Measurements from ENCODE around the gene CDK14. TPM values are rescaled to one million over a fixed set of nuclear protein-coding genes. Genes with fewer than 3 reads are reported as not detected.

Gene CDK14
- total and polyA plus RNA-seq, 10 of the 15 experiments (the other 5 are each of a cell fraction or from before 2014, with no cell fraction given): 6.5 to 61.3 (median 24.2) TPM

GRCh38 chr7:90777465-90777864 is 181.3 kb downstream of the CDK14 start (continued):
- TF ChIP-seq, protein P1, sequence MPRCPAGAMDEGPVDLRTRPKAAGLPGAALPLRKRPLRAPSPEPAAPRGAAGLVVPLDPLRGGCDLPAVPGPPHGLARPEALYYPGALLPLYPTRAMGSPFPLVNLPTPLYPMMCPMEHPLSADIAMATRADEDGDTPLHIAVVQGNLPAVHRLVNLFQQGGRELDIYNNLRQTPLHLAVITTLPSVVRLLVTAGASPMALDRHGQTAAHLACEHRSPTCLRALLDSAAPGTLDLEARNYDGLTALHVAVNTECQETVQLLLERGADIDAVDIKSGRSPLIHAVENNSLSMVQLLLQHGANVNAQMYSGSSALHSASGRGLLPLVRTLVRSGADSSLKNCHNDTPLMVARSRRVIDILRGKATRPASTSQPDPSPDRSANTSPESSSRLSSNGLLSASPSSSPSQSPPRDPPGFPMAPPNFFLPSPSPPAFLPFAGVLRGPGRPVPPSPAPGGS (IDR thresholded peaks at IDR 0.05; ENCODE audit: borderline replicate concordance, insufficient read depth, low read depth, low read length, poor library complexity, severe bottlenecking): no peak
- TF ChIP-seq POU2F2 (IDR thresholded peaks at IDR 0.05; ENCODE audit: borderline replicate concordance, low read depth, low read length) (no peak), TAF1 (IDR thresholded peaks at IDR 0.05; ENCODE audit: borderline replicate concordance, low read depth, low read length) (no peak)

DNA sequence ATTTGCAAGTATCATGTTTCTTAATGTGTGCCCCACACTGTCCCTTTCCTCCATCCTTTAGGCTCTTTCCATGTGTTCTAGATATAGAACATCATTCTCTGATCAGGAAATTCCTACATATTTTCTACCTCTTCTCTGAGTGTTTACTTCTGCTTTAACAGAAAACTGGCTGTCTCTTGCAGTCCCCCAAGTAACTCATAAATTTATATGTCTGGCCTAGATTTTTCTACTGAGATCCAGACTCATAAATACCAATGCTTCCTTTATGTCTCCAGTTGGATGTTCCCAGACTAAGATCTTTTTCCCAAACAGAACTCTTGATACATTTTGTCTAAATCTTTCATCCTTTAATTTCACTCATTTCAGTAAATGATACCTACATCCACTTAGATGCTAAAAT is 181.8 kb downstream of the CDK14 start:
- RAD21 ChIA-PET (ENCODE audit: unreplicated experiment): interaction anchor here (0.9 to 1.9 kb wide), 6 partner anchors 21 to 76 kb away, joined by 3 to 17 read pairs (median 6); no protein-coding TSS in a partner anchor
- in situ Hi-C loops (cut with MboI): no loop called here

More for the DNA sequence above, 181.8 kb downstream of the CDK14 start:
- BruUV-seq (replicated peaks): no TSS peak
- intact Hi-C loops (cut with micrococcal nuclease; ENCODE audit: unreplicated experiment): no loop called here
- ATAC-seq: no peak
- Histone ChIP-seq H2AFZ (ENCODE audit: control insufficient read depth, low read depth, low read length) (no peak overlapping the region), H3K9ac (ENCODE audit: control insufficient read depth, insufficient read depth, low read length) (peak overlapping the region; percentile 37; the same call in 1 of the 2 replicates), H3K36me3 (ENCODE audit: control insufficient read depth in 2 of 2, insufficient read depth in 2 of 2, low read length in 1 of 2) (no peaks in the 10 kb centered on the region), H3K4me3 (no peak overlapping the region; the same call in 1 of the 2 replicates), H3K27ac (ENCODE audit: control insufficient read depth, insufficient read depth) (peak overlapping the region; percentile 77), H3K79me2 (ENCODE audit: control insufficient read depth, insufficient read depth, low read length) (peaks cover 4% of the 10 kb centered on the region), H3K9me3 (replicated peaks; ENCODE audit: control insufficient read depth, insufficient read depth, low read length) (no peaks in the 10 kb centered on the region; the same call in 1 of the 3 replicates), H3K4me1 (ENCODE audit: control insufficient read depth, insufficient read depth, low read length) (peaks cover 31% of the 10 kb centered on the region), H3K27me3 (replicated peaks in 1 of 2; ENCODE audit: control insufficient read depth in 2 of 2, insufficient read depth in 2 of 2, low read length in 1 of 2) (no peaks in the 10 kb centered on the region), H4K20me1 (ENCODE audit: control insufficient read depth, insufficient read depth) (no peaks in the 10 kb centered on the region), H3K4me2 (ENCODE audit: control insufficient read depth, insufficient read depth) (peak overlapping the region; percentile 84)
- POLR2A ChIA-PET: interaction anchor here (1.1 kb wide), 1 partner anchor 15 kb away, joined by 3 read pairs; no protein-coding TSS in a partner anchor
- CTCF ChIA-PET: interaction anchor here (0.6 to 1.4 kb wide), 4 partner anchors 12 to 39 kb away, joined by 3 to 7 read pairs (median 4); no protein-coding TSS in a partner anchor
- TF ChIP-seq SP1 (IDR thresholded peaks at IDR 0.05; ENCODE audit: low read depth, low read length): no peak
- SMC1A ChIA-PET (ENCODE audit: uncharacterized antibody, unreplicated experiment): interaction anchor here (0.8 to 2.9 kb wide), 9 partner anchors 11 to 257 kb away, joined by 3 to 24 read pairs (median 7); no protein-coding TSS in a partner anchor
- no peak for FAIRE-seq
- DNase-seq (ENCODE audit: low read depth, low spot score): no peak

Data from GM12878 (cell line).